Jurkat, Clone E6-1 (cell line): ENCODE data around the gene BCAS3.

Source experiments
- DNase-seq: peaks from one replicate; pipeline ENCODE4 v3.0.0-alpha.2; 2011; ENCODE audit warnings: low read depth, low spot score
- H3K4me3 ChIP-seq: 2 replicates; pipeline ENCODE4 v1.5.1; 2011; ENCODE audit warnings: mild to moderate bottlenecking, low read length, control low read depth, moderate library complexity

Gene BCAS3

DNA sequence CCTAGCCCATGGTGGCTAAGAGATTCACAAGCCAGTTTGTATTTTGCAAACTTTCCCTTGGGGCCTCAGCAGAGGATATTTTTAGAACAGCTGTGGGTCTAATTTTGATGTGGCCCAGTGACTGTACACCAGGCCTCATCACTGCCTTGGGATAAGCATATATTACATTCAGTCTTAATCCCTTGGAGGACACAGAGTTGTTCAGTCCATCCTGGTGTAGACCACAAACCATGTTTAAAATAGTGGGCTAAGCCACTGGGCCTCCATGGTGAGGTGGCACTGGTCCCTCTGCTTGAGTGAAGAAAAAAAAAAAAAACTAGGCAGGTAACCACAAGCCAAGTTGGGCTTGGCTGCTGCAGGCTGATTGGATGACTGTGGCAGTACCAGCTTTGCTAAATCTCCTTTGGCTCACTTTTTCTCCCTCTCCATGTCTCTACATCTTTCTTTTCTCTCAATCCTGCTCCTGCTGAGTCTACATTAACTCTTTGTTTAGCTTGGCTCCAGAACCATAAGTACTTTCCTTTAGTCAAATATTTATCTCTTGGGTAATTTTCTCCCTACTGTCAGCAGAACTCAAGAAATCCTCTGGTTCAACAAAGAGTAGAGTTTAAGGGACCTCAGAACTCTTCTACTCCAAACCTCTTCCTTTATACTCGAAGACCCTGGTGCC is 602.0 kb downstream of the BCAS3 start:
- no peak for DNase-seq
- H3K4me3 ChIP-seq = no peak overlapping the region

DNA sequence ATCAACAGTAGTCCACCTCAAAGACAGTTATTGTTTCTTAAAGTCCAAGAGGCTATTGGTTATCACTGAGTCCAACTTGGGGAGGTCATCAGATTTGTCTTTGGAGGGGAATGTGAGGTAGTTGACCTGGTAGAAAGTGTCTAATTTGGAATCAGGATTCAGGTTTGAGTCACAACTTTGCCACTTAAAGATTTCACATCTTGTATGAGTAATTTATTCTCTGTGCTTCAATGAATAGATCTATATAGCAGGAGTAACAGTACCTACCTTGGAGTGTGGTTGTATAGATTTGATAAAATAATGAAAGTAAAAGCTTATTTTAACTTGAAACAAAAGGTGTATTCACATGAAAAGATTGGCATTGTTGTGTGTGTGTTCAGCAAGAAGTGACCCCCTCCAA is 602.7 kb downstream of the BCAS3 start:
- no peak for DNase-seq

DNA sequence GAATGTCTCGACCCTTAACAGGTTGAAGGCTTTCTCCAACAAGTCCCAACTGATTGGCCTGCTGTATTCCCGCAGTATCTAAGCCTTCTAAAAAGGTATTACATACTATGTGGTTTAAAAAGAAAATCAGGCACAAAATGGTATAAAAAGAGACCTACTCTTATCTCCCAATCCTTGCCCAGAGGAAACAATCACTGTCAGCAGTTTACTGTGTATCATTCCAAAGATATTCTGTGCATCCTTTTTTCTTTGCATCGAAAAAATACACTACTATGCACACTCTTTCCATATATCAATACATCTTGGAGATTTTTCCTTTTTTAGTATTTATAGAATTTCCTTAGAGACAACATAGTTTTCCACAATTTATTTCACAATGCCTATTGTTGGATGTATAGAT is 603.2 kb downstream of the BCAS3 start:
- H3K4me3 ChIP-seq = no peak overlapping the region
- no peak for DNase-seq

More for the DNA sequence above, 602.7 kb downstream of the BCAS3 start:
- no peak overlapping the region for H3K4me3 ChIP-seq

DNA sequence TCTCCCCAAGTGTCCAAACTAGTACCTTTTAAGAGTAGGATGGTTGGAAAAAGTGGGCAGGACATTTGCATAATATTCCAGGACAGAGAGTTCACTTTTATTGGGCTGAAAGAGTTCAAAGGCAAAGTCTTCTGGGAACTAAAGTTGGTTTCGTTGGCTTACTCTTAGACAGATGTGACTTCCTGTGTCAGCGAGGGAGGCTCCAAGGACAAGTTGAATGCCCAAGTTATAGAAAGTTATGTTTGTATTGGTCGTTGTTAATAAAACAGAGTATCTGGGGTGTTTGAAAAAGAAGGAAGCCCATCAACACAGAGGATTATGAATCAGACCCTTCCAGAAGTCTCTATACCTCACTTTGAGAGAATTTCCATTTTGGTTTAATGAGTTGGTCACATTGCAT is 604.7 kb downstream of the BCAS3 start:
- DNase-seq = no peak
- H3K4me3 ChIP-seq = no peak overlapping the region

DNA sequence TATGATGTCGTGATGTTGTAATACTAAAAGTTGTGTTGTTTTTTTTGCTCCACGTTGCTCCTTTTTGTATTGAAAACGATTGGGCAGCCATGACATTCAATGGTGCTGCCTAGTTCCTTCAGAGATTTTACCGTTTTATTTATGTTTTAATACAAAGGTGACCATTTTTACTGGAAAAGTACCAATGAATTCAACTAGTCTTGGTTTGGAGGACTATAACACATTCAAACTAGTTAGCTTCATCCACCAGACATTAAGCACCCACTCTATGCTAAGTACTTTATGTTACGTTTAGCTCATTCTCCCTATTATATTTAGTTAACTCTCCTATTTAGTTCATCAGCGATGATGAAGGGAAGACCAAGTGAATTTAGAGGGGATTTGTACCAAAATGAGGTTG is 605.4 kb downstream of the BCAS3 start:
- no peak overlapping the region for H3K4me3 ChIP-seq
- DNase-seq = no peak

DNA sequence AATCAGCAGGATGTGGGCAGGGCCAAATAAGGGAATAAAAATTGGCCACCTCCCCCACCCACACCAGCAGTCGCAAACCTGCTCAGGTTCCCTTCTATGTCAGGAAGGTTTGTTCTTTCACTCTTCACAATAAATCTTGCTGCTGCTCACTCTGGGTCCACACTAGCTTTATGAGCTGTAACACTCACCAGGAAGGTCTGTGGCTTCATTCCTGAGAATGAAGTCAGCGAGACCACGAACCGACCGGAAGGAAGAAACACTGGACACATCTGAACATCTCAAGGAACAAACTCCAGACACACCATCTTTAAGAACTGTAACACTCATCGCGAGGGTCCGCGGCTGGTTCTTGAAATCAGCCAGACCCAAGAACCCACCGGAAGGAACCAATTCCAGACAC is 606.5 kb downstream of the BCAS3 start:
- no peak for DNase-seq
- no peak overlapping the region for H3K4me3 ChIP-seq

DNA sequence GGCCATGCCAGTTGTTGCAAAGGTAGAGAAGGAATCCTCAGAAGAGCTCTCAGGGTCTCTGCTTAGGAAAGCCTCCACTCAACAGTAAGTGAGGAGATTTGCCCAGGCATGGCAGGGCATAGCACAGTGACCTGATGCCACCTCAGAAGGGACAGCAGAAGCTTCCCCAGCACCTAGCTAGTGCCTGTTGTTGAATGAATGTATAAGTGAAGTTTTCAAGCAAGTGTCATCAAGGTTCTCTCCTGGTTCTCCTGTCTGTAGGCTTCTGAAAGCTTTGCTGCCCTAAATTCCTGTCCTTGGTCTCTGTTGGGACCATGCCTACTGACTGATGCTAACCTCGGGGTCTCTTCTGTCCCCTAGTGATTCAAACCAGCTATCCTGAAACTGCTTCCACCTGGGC is 607.1 kb downstream of the BCAS3 start:
- no peak for DNase-seq
- no peak overlapping the region for H3K4me3 ChIP-seq

DNA sequence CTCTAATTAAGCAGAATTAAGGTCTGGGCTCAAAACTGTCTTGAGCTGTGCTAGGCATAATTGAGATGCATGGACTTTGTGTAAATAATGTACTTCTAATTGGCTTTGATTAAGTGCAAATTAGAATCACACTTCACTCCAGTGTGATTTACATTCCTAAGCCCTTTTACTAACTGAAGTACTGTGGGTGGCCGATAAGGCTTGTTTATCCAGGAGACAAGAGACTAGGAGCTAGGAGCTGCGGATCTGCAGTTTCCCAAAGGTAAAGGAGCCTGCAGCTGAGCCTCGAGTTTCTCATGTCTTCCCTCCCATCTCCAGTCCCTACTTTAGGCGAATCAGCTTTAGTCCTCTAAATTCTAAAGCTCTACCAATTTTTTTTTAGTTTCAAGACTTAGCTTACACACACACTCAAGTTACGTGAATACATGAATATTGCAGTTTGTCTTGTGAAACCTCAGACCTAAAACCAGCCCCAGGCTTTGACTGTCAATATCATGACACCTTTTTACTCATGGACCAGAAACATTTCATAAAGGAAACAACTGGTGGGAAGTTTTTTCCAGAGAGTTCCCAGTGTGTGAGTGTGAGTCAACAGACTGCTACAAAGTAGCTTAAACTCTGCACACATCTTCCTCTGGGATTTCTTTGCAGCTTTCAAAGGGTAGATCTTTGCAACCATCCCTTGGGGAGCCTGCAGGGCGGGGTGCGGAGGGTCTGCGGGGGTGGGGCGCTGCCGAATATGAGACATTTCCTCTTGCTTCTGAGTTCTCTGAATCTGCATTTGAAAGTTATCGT is 608.1 kb downstream of the BCAS3 start:
- H3K4me3 ChIP-seq = no peak overlapping the region
- DNase-seq = no peak

DNA sequence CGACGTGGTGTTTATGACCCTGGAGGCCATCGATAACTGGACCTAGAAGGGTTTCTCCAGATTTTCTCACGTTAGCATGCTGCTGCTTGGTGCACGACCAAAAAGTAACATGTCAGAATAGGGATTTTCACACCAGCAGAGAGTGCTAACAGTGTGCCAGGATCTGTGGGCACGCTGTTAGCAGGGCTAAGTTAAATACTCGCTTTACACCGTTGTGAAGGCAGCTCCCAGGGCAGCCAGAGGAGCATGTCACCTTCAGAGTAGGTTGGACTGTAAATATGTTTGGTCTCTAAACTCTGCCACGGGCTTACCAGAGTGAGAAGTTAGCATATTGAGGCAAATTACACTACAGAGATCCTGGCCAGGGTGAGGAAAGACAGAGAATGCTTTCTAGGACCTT is 608.8 kb downstream of the BCAS3 start:
- H3K4me3 ChIP-seq = no peak overlapping the region
- DNase-seq = no peak

DNA sequence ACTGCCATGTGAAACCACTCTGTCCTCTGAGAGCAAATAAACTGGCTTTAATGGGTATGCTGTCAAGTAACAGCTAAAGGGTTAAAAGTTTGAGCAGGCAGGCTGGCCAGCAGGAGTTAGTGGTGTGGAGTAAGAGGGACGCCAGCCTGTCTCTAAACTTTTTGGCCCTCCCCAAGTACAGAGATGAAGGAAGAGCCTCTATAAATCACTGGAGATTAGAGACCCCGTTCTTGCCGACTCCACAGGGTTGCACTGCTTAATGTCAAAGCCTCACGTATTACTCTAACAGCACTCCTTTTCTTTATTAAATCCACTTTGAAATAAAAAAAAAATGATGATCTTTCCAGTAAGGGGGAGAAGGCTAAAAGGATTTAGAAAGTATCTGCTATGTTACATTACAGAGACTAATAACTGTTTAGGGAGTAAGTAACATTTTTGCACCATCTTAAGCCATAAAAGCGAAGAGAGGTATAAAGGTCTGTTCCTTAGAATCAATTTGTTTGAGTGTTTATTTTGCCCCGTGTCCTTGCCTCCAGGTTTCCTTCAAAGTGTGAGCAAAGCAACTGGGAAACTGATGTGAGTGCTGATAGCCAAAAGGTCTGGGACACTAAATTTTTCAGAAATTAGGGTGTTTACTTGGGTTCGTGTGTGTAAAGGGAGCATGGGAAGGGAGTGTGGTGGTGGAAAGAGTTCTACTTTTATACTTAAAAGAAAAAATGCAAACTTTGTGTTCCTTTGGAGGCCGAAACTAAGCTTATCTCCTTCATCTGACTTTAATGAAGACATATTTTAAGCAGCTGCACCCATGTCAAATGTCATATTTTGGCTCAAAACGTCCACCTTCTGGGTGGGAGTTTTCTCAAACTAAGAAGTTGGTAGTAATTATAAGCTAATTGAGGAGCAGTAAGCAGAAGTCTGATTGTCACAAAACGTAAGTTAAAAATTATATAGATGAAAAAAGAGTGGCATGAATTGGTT is 612.0 kb downstream of the BCAS3 start:
- no peak for DNase-seq
- no peak overlapping the region for H3K4me3 ChIP-seq

DNA sequence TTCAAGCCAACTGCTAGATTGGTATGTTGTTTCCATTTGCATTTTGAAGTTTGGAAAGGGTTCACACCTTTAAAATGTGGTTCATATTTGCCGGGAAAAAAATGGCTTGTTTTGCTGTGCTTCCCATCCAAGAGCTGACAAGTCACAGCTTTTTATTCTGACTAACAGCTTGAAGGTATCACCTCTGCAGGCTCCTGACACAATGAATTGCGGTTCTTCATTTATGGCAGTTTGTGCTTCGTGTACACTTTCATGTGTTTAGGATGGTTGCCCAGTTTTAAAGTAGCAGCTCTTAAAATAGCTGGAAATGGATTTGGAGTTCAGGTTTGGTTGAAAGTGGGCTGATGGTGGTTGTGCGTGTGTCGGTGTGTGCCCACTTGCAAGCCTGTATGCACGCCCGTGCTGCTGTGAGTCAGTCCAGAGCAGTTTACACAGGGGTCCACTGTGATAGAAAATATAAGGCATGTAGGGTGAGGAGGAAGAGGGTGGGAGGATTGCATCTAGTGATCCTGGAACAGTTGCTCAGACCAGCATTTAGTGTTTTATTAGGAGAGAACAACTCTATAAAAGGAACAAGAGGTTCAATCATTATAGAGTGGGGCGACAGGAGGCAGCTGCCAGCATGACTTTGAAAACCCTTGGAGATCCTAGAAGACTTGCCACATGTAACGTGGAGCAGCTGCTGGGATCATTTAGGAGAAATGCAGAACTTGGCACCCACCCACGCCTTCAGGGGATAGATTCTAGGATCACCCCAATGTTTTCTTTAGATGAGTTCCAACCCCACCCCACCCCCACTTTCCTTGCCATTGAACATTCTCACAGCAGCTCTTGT is 614.0 kb downstream of the BCAS3 start:
- no peak for DNase-seq
- no peak overlapping the region for H3K4me3 ChIP-seq

DNA sequence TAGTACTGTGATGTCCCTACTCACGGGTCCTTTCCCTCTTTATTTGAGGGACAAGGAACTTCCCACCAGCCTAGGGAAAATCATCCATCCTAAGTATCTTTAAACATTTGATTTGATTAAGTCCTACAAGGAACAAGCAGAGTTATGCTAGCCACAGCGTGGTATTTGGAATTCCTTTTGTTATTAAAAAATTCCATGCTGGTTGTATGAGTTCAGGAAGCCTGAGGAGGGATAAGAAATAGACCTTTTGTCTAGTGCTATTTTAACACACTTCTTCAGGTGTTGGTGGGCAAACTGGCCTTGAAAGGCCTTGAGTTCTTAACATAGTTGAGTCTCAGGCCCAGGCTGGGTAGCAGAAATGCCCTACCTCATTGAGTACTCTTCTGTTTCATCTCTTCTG is 616.6 kb downstream of the BCAS3 start:
- DNase-seq = no peak
- no peak overlapping the region for H3K4me3 ChIP-seq

DNA sequence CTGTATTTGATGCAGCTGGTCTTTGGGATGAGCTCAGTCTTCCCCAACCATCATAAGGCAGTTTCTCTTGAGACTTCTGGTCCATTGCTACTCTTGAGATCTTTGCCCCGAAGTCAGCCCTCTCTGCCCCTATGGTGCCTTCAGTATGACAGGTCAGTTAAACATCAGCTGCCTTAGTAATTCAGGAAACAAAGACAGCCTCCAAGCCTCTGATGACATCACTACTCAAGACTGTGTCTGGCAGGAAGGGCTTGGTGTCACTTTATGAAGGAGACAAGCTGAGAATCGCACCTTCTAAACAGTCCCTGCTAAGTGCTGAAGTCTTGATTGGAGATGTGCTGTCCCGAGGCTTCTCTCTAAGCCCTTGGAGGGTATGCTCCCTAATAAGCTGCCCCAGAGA is 617.1 kb downstream of the BCAS3 start:
- DNase-seq = no peak

DNA sequence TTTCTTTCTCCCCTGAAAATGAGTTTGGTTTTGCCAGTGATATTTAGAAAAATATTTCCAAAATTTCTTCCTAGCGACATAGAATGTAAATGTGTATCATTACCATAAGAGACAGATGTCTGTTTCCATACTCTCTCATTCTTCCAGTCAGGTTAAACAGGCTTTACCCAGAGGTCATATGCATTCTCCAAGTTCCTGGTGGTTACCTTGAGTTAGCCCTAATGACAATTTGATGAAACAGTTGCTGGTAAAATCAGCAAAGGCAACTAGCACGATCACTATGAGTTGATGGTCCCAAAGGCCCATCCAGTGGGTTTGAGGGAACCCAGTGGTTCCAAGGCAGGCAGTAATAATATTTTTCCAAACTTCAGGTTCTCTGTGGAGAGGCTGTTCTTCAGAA is 618.4 kb downstream of the BCAS3 start:
- DNase-seq = no peak
- no peak overlapping the region for H3K4me3 ChIP-seq

More for the DNA sequence above, 617.1 kb downstream of the BCAS3 start:
- H3K4me3 ChIP-seq = no peak overlapping the region

DNA sequence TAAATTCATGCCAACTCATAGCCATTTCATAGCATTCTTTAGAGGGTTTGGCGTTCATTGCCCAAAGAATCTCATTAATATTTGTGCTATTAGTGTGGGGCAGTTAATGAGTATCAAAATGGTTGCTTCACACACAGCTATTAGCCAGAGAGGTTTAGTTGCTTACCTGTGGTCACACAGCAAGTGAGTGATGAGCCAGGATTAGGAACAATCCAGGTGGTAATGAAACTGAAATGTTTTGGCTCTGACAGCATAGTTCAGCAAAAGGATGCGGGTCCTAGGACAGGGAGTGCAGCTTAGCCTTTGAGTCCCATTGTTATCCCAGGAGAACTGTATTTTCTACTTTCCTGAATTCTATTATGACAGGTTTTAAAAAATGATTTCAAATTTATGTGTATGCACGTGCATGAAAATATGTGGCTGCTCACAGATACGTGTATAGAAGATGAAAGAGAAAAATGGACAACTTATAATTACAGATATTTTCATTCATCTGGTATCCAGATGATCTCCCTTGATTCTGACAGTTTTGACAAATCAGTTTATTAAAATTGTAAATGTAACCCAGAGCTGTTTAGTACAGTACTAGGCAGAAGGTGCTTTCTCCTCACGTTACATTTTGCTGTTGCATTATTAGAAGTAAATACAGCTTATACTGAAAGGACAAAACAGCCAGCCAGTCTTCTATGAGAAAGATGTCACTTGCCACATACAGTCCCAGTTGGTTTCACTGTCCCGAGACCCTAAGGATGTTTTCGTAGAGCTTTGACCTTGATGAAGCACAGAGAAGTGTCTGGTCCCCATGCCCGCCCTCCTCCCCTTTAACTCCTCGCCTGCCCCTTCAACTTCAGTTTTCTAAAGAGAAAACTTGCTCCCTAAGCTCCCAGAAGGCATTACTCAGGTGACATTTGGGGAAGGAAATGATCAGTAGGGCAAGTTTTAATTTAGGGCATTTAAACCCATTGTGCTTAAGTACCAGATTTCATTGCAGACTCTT is 622.2 kb downstream of the BCAS3 start:
- no peak for DNase-seq
- no peak overlapping the region for H3K4me3 ChIP-seq

DNA sequence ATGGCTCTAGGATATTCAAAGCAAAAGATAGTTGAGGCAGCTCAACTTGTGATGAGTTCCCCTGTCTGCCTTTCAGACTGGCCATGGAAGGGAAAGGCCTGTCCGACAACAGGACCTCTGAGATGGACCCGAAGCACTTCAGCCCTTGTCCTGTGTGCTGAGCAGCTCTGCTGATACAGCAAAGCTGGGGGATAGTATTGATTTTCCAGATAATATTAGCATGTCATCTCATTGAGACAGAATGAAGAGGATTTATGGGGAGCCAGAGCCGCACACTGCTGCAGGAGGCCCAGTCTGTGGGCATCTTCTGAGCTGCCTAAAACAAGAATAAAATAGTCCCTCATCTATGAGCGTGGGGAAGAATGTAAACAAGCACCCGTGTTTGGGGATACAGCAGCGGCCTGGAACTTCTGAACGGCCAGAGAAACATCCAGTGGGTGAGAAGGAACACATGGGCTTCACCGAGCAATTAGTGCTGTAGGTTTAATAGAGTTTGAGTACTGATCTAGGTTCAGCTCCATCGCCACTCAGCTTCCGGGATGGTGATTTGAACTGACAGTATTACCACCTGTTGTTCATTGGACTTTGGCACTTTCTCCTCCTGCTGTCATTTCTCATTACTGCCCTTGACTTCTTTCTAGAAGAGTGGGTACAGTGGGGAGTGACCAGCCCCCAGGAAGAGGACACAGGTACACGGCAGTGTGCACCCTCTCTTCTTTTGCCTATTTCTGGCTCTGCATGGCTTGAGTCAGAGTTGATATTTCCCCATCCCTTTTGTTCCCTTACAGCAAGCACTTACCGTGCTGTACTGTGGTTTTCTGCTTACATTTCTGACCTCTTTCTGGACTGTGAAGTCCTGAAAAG is 625.5 kb downstream of the BCAS3 start:
- no peak overlapping the region for H3K4me3 ChIP-seq
- DNase-seq = no peak

DNA sequence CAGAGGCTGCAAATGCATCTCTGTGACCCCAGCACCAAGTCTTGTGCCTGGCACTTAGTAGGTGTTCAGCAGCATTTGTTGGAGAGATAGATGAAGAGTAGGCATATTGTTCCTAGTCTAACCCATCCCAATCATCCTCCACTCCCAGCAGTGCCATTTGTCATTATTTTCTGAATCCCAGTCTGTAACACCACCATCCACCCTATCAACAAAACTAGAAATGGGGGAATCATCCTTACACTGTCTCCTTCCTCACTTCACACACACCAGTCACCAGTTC is 626.1 kb downstream of the BCAS3 start:
- DNase-seq = no peak
- no peak overlapping the region for H3K4me3 ChIP-seq
